Measurements from ENCODE around the gene BIN2.
"Not testable (repeated sequence)": the region's sequence is repeated elsewhere in the genome, so short reads cannot be mapped to it uniquely, and the experiment has no call there.

BIN2 gene

GRCh38 chr12:51307655-51308593 lies 16.1 kb downstream of the BIN2 start:
- peak; percentile 10 for DNase-seq

DNA sequence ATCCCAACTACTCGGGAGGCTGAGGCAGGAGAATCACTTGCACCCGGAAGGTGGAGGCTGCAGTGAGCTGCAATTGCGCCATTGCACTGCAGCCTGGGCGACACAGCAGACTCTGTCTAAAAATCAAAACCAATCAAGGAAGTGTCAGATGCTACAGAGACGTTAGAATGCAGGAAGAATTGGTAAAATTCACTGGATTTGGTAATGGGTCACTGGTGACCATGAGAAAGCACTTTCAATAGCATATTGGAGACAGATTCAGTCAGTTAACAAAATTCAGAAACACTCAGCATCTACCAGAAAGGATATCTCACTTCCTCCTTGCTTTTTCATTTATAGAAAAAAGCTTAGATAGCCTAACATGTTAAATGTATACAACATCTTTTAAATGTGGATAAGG lies 17.5 kb downstream of the BIN2 start:
- DNase-seq = no peak

GRCh38 chr12:51300768-51301167 lies 23.2 kb downstream of the BIN2 start:
- not testable (repeated sequence) for DNase-seq

GRCh38 chr12:51295651-51296050 lies 28.3 kb downstream of the BIN2 start:
- DNase-seq = no peak

- DNase-seq = not testable (repeated sequence)
Observed at GRCh38 chr12:51294097-51294496, 29.9 kb downstream of the BIN2 start.

DNA sequence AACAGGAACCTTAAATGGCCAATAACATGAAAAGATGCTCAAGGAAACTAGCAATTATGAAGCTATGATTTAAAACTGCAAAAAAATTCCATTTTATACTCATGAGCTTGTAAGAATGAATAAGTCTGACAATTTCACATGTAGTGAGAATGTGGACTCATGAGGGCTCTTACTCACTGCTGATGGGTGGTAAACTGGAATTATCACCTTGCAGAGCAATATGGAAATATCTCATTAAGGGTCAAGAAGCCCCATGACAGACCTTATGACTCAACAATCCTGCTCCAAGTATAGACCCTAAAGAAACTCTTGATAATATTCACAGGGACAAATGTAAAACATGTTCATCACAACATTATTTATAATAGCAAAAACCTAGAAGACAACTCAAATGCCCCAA lies 30.3 kb downstream of the BIN2 start:
- DNase-seq = no peak

GRCh38 chr12:51291603-51292513 lies 32.1 kb downstream of the BIN2 start:
- DNase-seq = peak; percentile 21

DNA sequence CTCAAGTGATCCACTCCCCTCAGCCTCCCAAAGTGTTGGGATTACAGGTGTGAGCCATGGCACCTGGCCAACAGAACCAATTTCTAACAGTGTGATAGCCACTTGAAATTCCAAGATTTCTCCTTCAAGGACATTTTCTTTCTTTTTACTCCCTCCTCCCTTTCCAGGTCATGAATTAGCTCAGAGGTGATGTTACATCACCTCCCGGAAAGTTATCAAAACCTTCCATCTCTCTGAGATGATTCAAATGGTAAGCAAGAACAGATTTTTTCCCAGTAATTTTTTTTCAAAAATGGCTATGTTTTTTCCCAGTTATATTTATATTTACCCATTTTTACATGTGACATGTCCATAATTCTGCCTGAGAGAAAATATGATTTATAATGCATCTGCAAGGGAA lies 38.1 kb downstream of the BIN2 start:
- DNase-seq = no peak

DNA sequence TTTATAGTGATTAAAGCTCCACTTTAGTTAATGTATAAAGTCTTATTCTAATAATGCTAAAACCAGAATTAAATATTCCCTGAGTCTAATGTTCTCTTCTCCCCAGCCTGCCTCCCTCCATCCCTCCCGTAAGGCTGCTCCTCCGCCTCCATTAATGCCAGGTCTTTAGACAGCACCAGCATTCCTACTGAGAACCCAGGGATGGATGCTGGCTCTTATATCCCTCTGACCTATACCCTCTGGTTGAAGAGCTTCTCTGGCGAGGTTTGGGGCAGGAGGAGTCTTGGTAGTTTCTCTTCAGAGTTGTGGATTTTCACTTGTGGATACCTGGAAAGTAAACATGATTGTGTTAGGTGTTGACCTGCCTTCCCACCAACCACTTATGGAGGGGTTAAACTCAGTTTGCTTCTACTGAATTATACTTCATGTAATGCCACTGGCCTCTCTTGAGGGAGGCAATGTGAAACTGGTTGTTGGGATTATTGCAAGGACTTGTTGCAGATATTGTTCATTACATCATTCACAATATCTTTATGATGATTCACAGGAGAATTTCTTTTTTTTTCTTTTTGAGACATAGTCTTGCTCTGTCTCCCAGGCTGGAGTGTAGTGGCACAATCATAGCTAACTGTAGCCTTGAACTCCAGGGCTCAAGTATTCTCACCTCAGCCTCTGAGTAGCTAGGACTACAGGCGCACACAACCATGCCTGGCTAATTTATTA lies 42.6 kb downstream of the BIN2 start:
- DNase-seq = no peak

- DNase-seq = no peak
Observed at GRCh38 chr12:51275088-51275487, 48.9 kb downstream of the BIN2 start.

- DNase-seq = not testable (repeated sequence)
Observed at GRCh38 chr12:51272810-51273209, 51.2 kb downstream of the BIN2 start.

DNA sequence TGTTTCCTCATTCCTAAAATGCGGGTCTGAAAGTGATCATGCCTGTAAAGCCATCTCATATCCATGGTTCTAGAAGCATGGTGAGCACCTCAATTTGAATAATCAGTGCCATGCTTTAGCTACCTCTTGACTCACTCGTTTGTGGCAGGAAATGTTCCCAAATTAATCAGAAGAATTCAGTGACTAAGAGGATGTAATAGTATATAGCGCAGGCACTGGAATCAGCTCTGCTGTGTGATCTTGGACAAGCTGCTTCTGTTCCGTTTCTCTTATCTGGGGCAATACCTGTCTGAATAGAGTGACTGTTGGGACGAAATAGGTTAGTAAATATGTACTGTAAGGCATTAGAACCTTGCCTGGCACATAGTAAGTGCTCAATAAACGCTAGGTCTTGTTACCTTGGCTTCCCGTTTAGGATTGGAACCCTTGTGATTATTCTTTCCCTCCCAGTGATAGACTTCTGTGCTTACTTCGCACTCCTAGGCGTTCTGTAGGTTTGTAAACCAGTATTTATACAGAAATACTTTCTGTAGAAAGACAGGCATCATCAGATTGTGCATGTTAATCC lies 52.9 kb downstream of the BIN2 start:
- no peak for DNase-seq

GRCh38 chr12:51270067-51270950 lies 53.7 kb downstream of the BIN2 start, which contains the start of gene SMAGP:
SMAGP (minus strand) TSS chr12:51270415; CDS start chr12:51269278, 1,137 bp downstream.
- DNase-seq = peak; percentile 60

DNA sequence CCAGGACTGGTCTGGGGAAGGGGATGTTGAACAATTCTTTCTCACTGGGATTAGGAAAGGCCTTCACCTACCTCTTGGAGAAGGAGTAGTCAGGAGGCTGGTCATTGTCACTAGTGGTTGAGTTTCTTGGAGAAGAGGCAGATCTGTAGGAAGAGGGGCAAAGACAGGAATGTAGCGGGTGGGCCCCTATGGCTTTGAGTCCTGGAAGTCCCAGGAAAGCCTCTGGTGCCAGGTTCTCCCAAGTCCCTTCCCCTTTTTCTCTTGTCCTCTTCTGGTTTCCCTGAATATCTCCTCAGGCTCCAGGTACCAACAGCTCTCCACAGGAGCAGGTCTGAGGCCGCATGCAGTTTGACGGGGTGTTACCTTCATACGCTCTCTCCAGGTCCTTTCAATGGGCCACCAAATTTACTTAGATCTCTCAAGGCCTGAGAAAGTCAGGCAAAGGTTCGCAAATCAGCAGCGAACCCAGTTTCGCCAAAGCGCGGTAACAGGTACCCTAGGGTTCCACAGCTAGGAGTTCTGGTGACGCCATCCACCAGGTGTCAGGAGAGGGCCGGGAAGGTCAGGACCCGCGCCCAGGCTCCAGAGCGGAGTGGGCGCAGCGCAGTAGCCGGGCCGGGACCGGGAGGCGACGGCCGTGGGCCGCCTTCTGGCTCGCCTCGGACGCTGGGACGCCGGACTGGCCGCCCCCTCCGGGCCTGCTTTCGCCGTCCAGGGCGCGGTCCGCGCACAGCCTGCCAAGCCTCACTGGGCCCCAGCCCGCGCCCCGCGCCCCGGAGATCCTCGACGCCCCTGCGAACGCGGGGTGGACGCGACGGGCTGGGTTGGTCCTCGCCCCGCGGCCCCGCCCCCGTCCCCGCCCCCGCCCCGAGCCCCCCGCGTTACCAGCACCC lies 54.6 kb downstream of the BIN2 start:
- DNase-seq = peak; percentile 78

GRCh38 chr12:51265024-51265423 lies 59.0 kb downstream of the BIN2 start:
- no peak for DNase-seq

- no peak for DNase-seq
Observed at GRCh38 chr12:51264297-51264696, 59.7 kb downstream of the BIN2 start.

GRCh38 chr12:51263341-51263740 lies 60.6 kb downstream of the BIN2 start:
- no peak for DNase-seq

GRCh38 chr12:51262758-51263177 lies 61.2 kb downstream of the BIN2 start:
- DNase-seq = peak; percentile 42

DNA sequence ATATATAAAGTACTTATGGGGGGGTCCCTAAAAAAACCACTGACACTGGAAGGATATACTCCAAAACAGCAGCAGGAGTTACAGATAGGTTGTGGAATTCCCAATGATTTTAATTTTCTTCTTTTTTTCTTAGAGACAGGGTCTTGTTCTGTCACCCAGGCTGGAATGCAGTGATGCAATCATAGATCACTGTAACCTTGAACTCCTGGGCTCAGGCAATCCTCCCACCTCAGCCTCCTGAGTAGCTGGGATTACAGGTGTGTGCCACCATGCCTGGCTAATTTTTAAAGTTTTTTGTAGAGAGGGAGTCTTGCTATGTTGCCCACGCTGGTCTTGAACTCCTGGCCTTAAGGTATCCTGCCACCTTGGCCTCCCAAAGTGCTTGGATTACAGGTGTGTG lies 64.4 kb downstream of the BIN2 start:
- DNase-seq = not testable (repeated sequence)

GRCh38 chr12:51254536-51254935 lies 69.4 kb downstream of the BIN2 start:
- DNase-seq = no peak

Measured in CD4-positive, alpha-beta T cell treated with Interleukin-6 for 4 hours (primary cell).